CD14-positive monocyte (primary cell): ENCODE measurements around the gene ZSCAN2. TPM values are rescaled to one million over a fixed set of nuclear protein-coding genes. Genes with fewer than 3 reads are reported as not detected.

Experiments
- DNase-seq, 3 donors: peaks; one replicate each; pipeline ENCODE4 v3.0.0-alpha.2; 2011 to 2022
- H2AFZ ChIP-seq: 2 replicates; pipeline ENCODE4 v1.6.0; 2012; ENCODE audit warnings: mild to moderate bottlenecking, low read depth, low read length, inconsistent platforms; ENCODE audit not compliant: insufficient read depth, poor library complexity, severe bottlenecking
- H3K27ac ChIP-seq, 2 donors: 1 replicate in 1 of 2; 2 replicates in 1 of 2; pipeline ENCODE4 v1.5.1; 2012 to 2013; ENCODE audit warnings: low read length in 2 of 2, control low read depth in 1 of 2, inconsistent platforms in 1 of 2, low read depth in 1 of 2, mild to moderate bottlenecking in 1 of 2
- H3K27me3 ChIP-seq, 2 donors: one replicate each; pipeline versions ENCODE4 v1.6.0 to v1.6.1; 2011 to 2013; ENCODE audit warnings: low read length in 2 of 2; ENCODE audit not compliant: control insufficient read depth in 2 of 2, insufficient read depth in 2 of 2
- H3K36me3 ChIP-seq, 2 donors: replicated peaks in 1 of 2; 1 replicate in 1 of 2; 2 replicates in 1 of 2; pipeline versions ENCODE4 v1.5.1 to v1.6.1; 2012 to 2013; ENCODE audit warnings: low read length in 2 of 2, control low read depth in 1 of 2, inconsistent platforms in 1 of 2, mild to moderate bottlenecking in 1 of 2; ENCODE audit not compliant: insufficient read depth in 2 of 2, control insufficient read depth in 1 of 2
- H3K4me1 ChIP-seq, 2 donors: 1 replicate in 1 of 2; 2 replicates in 1 of 2; pipeline versions ENCODE4 v1.5.1 to v1.6.1; 2012 to 2013; ENCODE audit warnings: low read length in 2 of 2, control low read depth in 1 of 2, inconsistent platforms in 1 of 2, mild to moderate bottlenecking in 1 of 2, moderate library complexity in 1 of 2; ENCODE audit not compliant: insufficient read depth in 2 of 2, control insufficient read depth in 1 of 2
- H3K4me2 ChIP-seq: replicated peaks from 2 replicates; pipeline ENCODE3; 2012; ENCODE audit warnings: low read length, moderate library complexity, mild to moderate bottlenecking; ENCODE audit not compliant: poor library complexity, severe bottlenecking; ENCODE audit errors: extremely low read depth
- H3K4me3 ChIP-seq, 3 experiments: fragments of 200-600 bp in 1 of 3; sonication (generic) in 1 of 3; replicated peaks in 1 of 3; 1 replicate in 2 of 3; 2 replicates in 1 of 3; pipeline ENCODE4 v1.5.1; 2011 to 2013; ENCODE audit warnings: low read length in 3 of 3, mild to moderate bottlenecking in 3 of 3, control low read depth in 2 of 3, low read depth in 2 of 3, inconsistent platforms in 1 of 3, moderate library complexity in 1 of 3
- H3K79me2 ChIP-seq: 2 replicates; pipeline ENCODE4 v1.6.0; 2012; ENCODE audit warnings: mild to moderate bottlenecking, control low read depth, inconsistent platforms, low read length, moderate library complexity; ENCODE audit not compliant: insufficient read depth
- H3K9ac ChIP-seq: 2 replicates; pipeline ENCODE4 v1.6.0; 2017; ENCODE audit warnings: low read length, mild to moderate bottlenecking; ENCODE audit not compliant: insufficient read depth, poor library complexity, severe bottlenecking
- H3K9me3 ChIP-seq, 2 donors: replicated peaks in 1 of 2; 1 replicate in 1 of 2; 2 replicates in 1 of 2; pipeline versions ENCODE4 v1.5.1 to v1.6.1; 2012 to 2013; ENCODE audit warnings: low read length in 2 of 2, control low read depth in 1 of 2; ENCODE audit not compliant: control insufficient read depth in 1 of 2, insufficient read depth in 1 of 2
- H4K20me1 ChIP-seq: 2 replicates; pipeline ENCODE4 v1.6.0; 2012; ENCODE audit warnings: mild to moderate bottlenecking, low read length, control low read depth, moderate library complexity; ENCODE audit not compliant: insufficient read depth
- H3K27ac Mint-ChIP-seq, 7 donors: one replicate each; pipeline ENCODE4 v1.8.0; 2020; ENCODE audit warnings: mild to moderate bottlenecking in 7 of 7, mixed read lengths in 7 of 7, moderate library complexity in 6 of 7, inconsistent platforms in 2 of 7
- H3K27me3 Mint-ChIP-seq, 3 donors: one replicate each; pipeline ENCODE4 v1.8.0; 2021 to 2022; ENCODE audit warnings: low read depth in 3 of 3, mild to moderate bottlenecking in 3 of 3, mixed read lengths in 3 of 3, moderate library complexity in 3 of 3, inconsistent platforms in 1 of 3
- H3K36me3 Mint-ChIP-seq, 2 donors: one replicate each; pipeline ENCODE4 v1.8.0; 2020; ENCODE audit warnings: mixed read lengths in 2 of 2, inconsistent platforms in 1 of 2, mild to moderate bottlenecking in 1 of 2
- H3K4me1 Mint-ChIP-seq: one replicate; pipeline ENCODE4 v1.8.0; 2020; ENCODE audit warnings: mild to moderate bottlenecking, mixed read lengths
- H3K4me3 Mint-ChIP-seq, 2 donors: one replicate each; pipeline ENCODE4 v1.8.0; 2020; ENCODE audit warnings: mild to moderate bottlenecking in 2 of 2, mixed read lengths in 2 of 2, moderate library complexity in 1 of 2
- H3K9me3 Mint-ChIP-seq, 7 donors: one replicate each; pipeline ENCODE4 v1.8.0; 2020 to 2022; ENCODE audit warnings: mixed read lengths in 7 of 7, mild to moderate bottlenecking in 6 of 7, moderate library complexity in 6 of 7, inconsistent platforms in 2 of 7
- WGBS: methylation state at CpG from one replicate; pipeline ENCODE4 v1.1.5; 2013; ENCODE audit warnings: missing lambda C conversion rate; ENCODE audit not compliant: insufficient coverage; 5-methylcytosine and 5-hydroxymethylcytosine counted together
- intact Hi-C, 2 donors: fragments of 100-400 bp; cut with micrococcal nuclease; formaldehyde crosslinking; loops; one replicate each; pipeline versions ENCODE4 v1.15.0 to v1.15.1; 2023
- polyA plus RNA-seq, 3 donors: library from polyadenylated mRNA; depleted of rRNA in 1 of 3; unstranded in 2 of 3; stranded (reverse) in 1 of 3; fragments of 300-500 nt in 2 of 3; fragments of >200 nt in 1 of 3; fragmentation: Illumina TruSeq in 2 of 3; gene quantifications; 1 replicate in 2 of 3; 2 replicates in 1 of 3; pipeline ENCODE4 v1.2.3, GENCODE V29; 2012 to 2021
- TF ChIP-seq, protein P1 (sequence below): fragments of 200-600 bp; IDR thresholded peaks from one replicate; pipeline ENCODE4 v1.8.0; 2022; ENCODE audit warnings: antibody characterized with exemption, mild to moderate bottlenecking

The ZSCAN2 gene
- polyA plus RNA-seq, 3 donors: 1.7 to 6.1 (median 3.4) TPM

GRCh38 chr15:84621358-84621979 lies 20.7 kb downstream of the ZSCAN2 start:
- Histone ChIP-seq H3K4me3 (peak overlapping the region in 1 of 3 experiments; percentile 34), H3K27ac (no peak overlapping the region), H3K79me2 (peaks cover 6% of the 10 kb centered on the region), H3K9me3 (peaks cover 22 to 26% of the 10 kb centered on the region in 2 donors), H3K36me3 (peaks cover 13 to 25% of the 10 kb centered on the region in 2 donors), H4K20me1 (no peaks in the 10 kb centered on the region), H3K27me3 (no peaks in the 10 kb centered on the region), H2AFZ (no peak overlapping the region), H3K9ac (no peak overlapping the region), H3K4me1 (peaks cover 6 to 7% of the 10 kb centered on the region in 2 donors), H3K4me2 (no peak overlapping the region)
- H3K36me3 Mint-ChIP-seq: peaks cover 30 to 33% of the 10 kb centered on the region in 2 donors
- intact Hi-C loops: no loop called here
- TF ChIP-seq, protein P1, sequence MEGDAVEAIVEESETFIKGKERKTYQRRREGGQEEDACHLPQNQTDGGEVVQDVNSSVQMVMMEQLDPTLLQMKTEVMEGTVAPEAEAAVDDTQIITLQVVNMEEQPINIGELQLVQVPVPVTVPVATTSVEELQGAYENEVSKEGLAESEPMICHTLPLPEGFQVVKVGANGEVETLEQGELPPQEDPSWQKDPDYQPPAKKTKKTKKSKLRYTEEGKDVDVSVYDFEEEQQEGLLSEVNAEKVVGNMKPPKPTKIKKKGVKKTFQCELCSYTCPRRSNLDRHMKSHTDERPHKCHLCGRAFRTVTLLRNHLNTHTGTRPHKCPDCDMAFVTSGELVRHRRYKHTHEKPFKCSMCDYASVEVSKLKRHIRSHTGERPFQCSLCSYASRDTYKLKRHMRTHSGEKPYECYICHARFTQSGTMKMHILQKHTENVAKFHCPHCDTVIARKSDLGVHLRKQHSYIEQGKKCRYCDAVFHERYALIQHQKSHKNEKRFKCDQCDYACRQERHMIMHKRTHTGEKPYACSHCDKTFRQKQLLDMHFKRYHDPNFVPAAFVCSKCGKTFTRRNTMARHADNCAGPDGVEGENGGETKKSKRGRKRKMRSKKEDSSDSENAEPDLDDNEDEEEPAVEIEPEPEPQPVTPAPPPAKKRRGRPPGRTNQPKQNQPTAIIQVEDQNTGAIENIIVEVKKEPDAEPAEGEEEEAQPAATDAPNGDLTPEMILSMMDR: no peak
- H3K27ac Mint-ChIP-seq: no peak overlapping the region
- H3K4me1 Mint-ChIP-seq: peaks cover 6% of the 10 kb centered on the region
- no peak for DNase-seq
- H3K27me3 Mint-ChIP-seq: peaks cover 0 to 3% (median 1%) of the 10 kb centered on the region in 3 donors
- H3K9me3 Mint-ChIP-seq: peaks cover 24 to 33% (median 27%) of the 10 kb centered on the region in 7 donors
- no peak overlapping the region for H3K4me3 Mint-ChIP-seq
- WGBS: 100% methylated on average over 9 of the region's 17 CpGs

- intact Hi-C loops: no loop called here
Observed at GRCh38 chr15:84624359-84624758, 23.6 kb downstream of the ZSCAN2 start.

More at GRCh38 chr15:84624359-84624758, 23.6 kb downstream of the ZSCAN2 start:
- Histone ChIP-seq H3K4me2 (no peak overlapping the region), H3K4me3 (no peak overlapping the region), H3K9ac (no peak overlapping the region), H4K20me1 (no peaks in the 10 kb centered on the region), H3K9me3 (peaks cover 22 to 26% of the 10 kb centered on the region in 2 donors), H3K4me1 (no peaks in the 10 kb centered on the region), H3K27me3 (no peaks in the 10 kb centered on the region), H3K79me2 (no peaks in the 10 kb centered on the region), H3K36me3 (peaks cover 13 to 25% of the 10 kb centered on the region in 2 donors), H2AFZ (no peak overlapping the region), H3K27ac (no peak overlapping the region)
- no peak for DNase-seq
- Mint-ChIP-seq H3K9me3 (peaks cover 24 to 29% (median 26%) of the 10 kb centered on the region in 7 donors), H3K4me3 (no peak overlapping the region), H3K27ac (peak overlapping the region in 1 of 7 donors; percentile 57), H3K27me3 (peaks cover 0 to 3% (median 1%) of the 10 kb centered on the region in 3 donors), H3K36me3 (peaks cover 36% of the 10 kb centered on the region in 2 donors), H3K4me1 (peaks cover 2% of the 10 kb centered on the region)
- TF ChIP-seq, protein P1: no peak
- WGBS: 82% methylated on average over 6 of the region's 7 CpGs
